Suprapubic skin (tissue), 3 donors: ENCODE results near the gene CBLIF.

ENCODE experiments used
- CTCF ChIP-seq, 2 donors: fragments of 200-600 bp in 1 of 2; fragments of 450-650 bp in 1 of 2; sonication (generic) in 1 of 2; IDR thresholded peaks; one replicate each; pipeline ENCODE4 v1.5.1; 2016 to 2019; ENCODE audit warnings: antibody characterized with exemption in 2 of 2, mild to moderate bottlenecking in 1 of 2, moderate library complexity in 1 of 2
- POLR2A ChIP-seq, 2 donors: fragments of 450-650 bp; IDR thresholded peaks; one replicate each; pipeline ENCODE4 v1.6.1; 2017; ENCODE audit warnings: antibody characterized with exemption in 2 of 2, mild to moderate bottlenecking in 2 of 2, moderate library complexity in 2 of 2

- TF ChIP-seq CTCF (IDR thresholded peaks at IDR 0.05) (no peak), POLR2A (IDR thresholded peaks at IDR 0.05) (no peak)
Measured at GRCh38 chr11:59807047-59807610, 38.2 kb downstream of the CBLIF start.
